B cell (primary cell): ENCODE data around the gene CEMIP. TPM values are rescaled to one million over a fixed set of nuclear protein-coding genes. Genes with fewer than 3 reads are reported as not detected.

ENCODE experiments used
- ATAC-seq: fragments of 200-7000 bp; cut with Tn5 transposase; one replicate; pipeline ENCODE4 v1.10.0; 2021; ENCODE audit warnings: low read depth, mild to moderate bottlenecking, moderate number of reproducible peaks, moderate library complexity
- CTCF ChIA-PET: fragments of 350-600 bp; sonication (Branson Sonifier 250); formaldehyde crosslinking; loops from one replicate; lab custom pipeline; 2021; ENCODE audit warnings: antibody characterized with exemption, inconsistent platforms; lab: Charles Lee
- POLR2A ChIA-PET: fragments of 350-600 bp; sonication (Branson Sonifier 250); formaldehyde crosslinking; loops from one replicate; lab custom pipeline; 2021; ENCODE audit warnings: antibody characterized with exemption; lab: Charles Lee
- DNase-seq: peaks from one replicate; pipeline ENCODE4 v3.0.0; 2013
- H2AFZ ChIP-seq: 2 replicates; pipeline ENCODE4 v1.6.1; 2012; ENCODE audit warnings: mild to moderate bottlenecking, low read depth, low read length; ENCODE audit not compliant: insufficient read depth, poor library complexity, severe bottlenecking
- H3K27ac ChIP-seq, 2 donors: 1 replicate in 1 of 2; 2 replicates in 1 of 2; pipeline ENCODE4 v1.5.1; 2012 to 2013; ENCODE audit warnings: low read length in 2 of 2, mild to moderate bottlenecking in 2 of 2, moderate library complexity in 1 of 2
- H3K27me3 ChIP-seq, 4 experiments: fragments of 200-600 bp in 1 of 4; sonication (generic) in 1 of 4; replicated peaks in 1 of 4; 1 replicate in 2 of 4; 2 replicates in 2 of 4; pipeline versions ENCODE4 v1.6.1 to v1.7.0; 2013 to 2016; ENCODE audit warnings: low read length in 3 of 4, mild to moderate bottlenecking in 2 of 4, mixed read lengths in 1 of 4, moderate library complexity in 1 of 4; ENCODE audit not compliant: insufficient read depth in 4 of 4, control insufficient read depth in 3 of 4; ENCODE audit errors: control extremely low read depth in 1 of 4
- H3K36me3 ChIP-seq, 2 experiments: replicated peaks in 1 of 2; 1 replicate in 1 of 2; 2 replicates in 1 of 2; pipeline versions ENCODE4 v1.6.1 to v1.7.1; 2013; ENCODE audit warnings: low read length in 1 of 2; ENCODE audit not compliant: insufficient read depth in 2 of 2, control insufficient read depth in 1 of 2; ENCODE audit errors: control extremely low read depth in 1 of 2, extremely low read depth in 1 of 2
- H3K4me1 ChIP-seq, 2 donors: fragments of 200-600 bp in 1 of 2; sonication (generic) in 1 of 2; 1 replicate in 1 of 2; 2 replicates in 1 of 2; pipeline versions ENCODE4 v1.5.1 to v1.6.1; 2013 to 2017; ENCODE audit warnings: low read length in 2 of 2; ENCODE audit not compliant: control insufficient read depth in 2 of 2, insufficient read depth in 2 of 2
- H3K4me2 ChIP-seq: replicated peaks from 2 replicates; pipeline ENCODE3; 2012; ENCODE audit warnings: mild to moderate bottlenecking, low read depth, low read length; ENCODE audit not compliant: poor library complexity, severe bottlenecking
- H3K4me3 ChIP-seq, 5 experiments: fragments of 200-600 bp in 1 of 5; sonication (generic) in 1 of 5; 1 replicate in 3 of 5; 2 replicates in 2 of 5; pipeline versions ENCODE4 v1.5.1 to v1.7.0; 2011 to 2016; ENCODE audit warnings: low read length in 4 of 5, mild to moderate bottlenecking in 4 of 5, low read depth in 2 of 5, control low read depth in 1 of 5, moderate library complexity in 1 of 5; ENCODE audit not compliant: insufficient read depth in 1 of 5; ENCODE audit errors: control extremely low read depth in 1 of 5, extremely low read depth in 1 of 5
- H3K79me2 ChIP-seq: fragments of 200-600 bp; sonication (generic); one replicate; pipeline ENCODE4 v1.6.0; 2016; ENCODE audit warnings: low read length; ENCODE audit not compliant: control insufficient read depth, insufficient read depth
- H3K9ac ChIP-seq: fragments of 200-600 bp; sonication (generic); 2 replicates; pipeline ENCODE4 v1.6.1; 2017; ENCODE audit warnings: mild to moderate bottlenecking, low read length, moderate library complexity
- H3K9me3 ChIP-seq, 3 donors: one replicate each; pipeline versions ENCODE4 v1.6.1 to v1.7.1; 2013; ENCODE audit warnings: low read length in 2 of 3; ENCODE audit not compliant: control insufficient read depth in 2 of 3, insufficient read depth in 1 of 3; ENCODE audit errors: control extremely low read depth in 1 of 3
- H4K20me1 ChIP-seq: 2 replicates; pipeline ENCODE4 v1.6.0; 2012; ENCODE audit warnings: mild to moderate bottlenecking, low read length; ENCODE audit not compliant: insufficient read depth, control insufficient read depth, poor library complexity, severe bottlenecking
- H3K27ac Mint-ChIP-seq: one replicate; pipeline ENCODE4 v1.8.0; 2021; ENCODE audit warnings: mixed read lengths
- H3K27me3 Mint-ChIP-seq: one replicate; pipeline ENCODE4 v1.8.0; 2021; ENCODE audit warnings: mixed read lengths
- H3K4me1 Mint-ChIP-seq: one replicate; pipeline ENCODE4 v1.8.0; 2021; ENCODE audit warnings: mixed read lengths
- H3K4me3 Mint-ChIP-seq: one replicate; pipeline ENCODE4 v1.8.0; 2021; ENCODE audit warnings: mixed read lengths
- H3K9me3 Mint-ChIP-seq: one replicate; pipeline ENCODE4 v1.8.0; 2022; ENCODE audit warnings: mixed read lengths; ENCODE audit not compliant: insufficient read depth
- EZH2 ChIP-seq: IDR thresholded peaks from 2 replicates; pipeline ENCODE4 v1.6.1; 2012; ENCODE audit warnings: borderline replicate concordance, low read depth, mild to moderate bottlenecking, moderate library complexity, low read length; ENCODE audit not compliant: insufficient read depth, poor library complexity, severe bottlenecking
- WGBS: methylation state at CpG from one replicate; pipeline ENCODE4 v1.1.5; 2013; ENCODE audit warnings: missing lambda C conversion rate; ENCODE audit not compliant: insufficient coverage; 5-methylcytosine and 5-hydroxymethylcytosine counted together
- intact Hi-C: fragments of 100-400 bp; cut with micrococcal nuclease; formaldehyde crosslinking; loops from one replicate; pipeline ENCODE4 v1.10.0; 2022
- polyA plus RNA-seq: library from polyadenylated mRNA; depleted of rRNA; stranded (reverse); fragments of >200 nt; gene quantifications from 2 replicates; pipeline ENCODE4 v1.2.3, GENCODE V29; 2012
- total RNA-seq, 2 donors: library from RNA; stranded (reverse); fragments of 120-200 nt in 1 of 2; gene quantifications; 1 replicate in 1 of 2; 2 replicates in 1 of 2; pipeline versions ENCODE4 v1.2.3 to v1.2.4, GENCODE V29; 2013 to 2022
- TF ChIP-seq, protein P1 (sequence below): fragments of 200-600 bp; IDR thresholded peaks from one replicate; pipeline ENCODE4 v1.8.0; 2022; ENCODE audit warnings: antibody characterized with exemption, mild to moderate bottlenecking

The CEMIP gene
- total and polyA plus RNA-seq, 2 donors (not counting 1 experiment from before 2014, with no cell fraction given) = 0.32 TPM; not detected in 1

DNA sequence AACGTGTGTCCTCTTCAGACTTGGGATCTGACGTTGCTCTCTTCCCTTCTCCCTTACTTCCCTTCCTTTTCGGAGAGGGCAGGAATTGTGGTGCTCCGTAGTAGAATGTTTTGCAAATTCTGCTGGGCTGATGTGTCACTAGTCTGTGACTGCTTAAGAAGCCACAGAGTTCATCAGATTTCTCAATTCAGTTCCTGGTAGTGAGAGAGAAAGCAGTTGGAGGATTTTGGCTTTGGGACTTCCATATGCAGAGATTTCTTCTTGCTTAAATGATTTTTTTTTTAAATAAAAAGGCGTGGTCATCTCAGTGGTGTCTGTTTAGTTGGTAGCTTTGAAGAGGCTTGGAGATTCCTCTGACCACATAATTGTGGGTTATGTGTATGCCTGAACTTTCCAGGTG is 10.1 kb downstream of the CEMIP start:
- Mint-ChIP-seq H3K4me1 (no peaks in the 10 kb centered on the region), H3K9me3 (no peaks in the 10 kb centered on the region), H3K27ac (no peak overlapping the region), H3K27me3 (peaks cover 30% of the 10 kb centered on the region), H3K4me3 (no peak overlapping the region)
- Histone ChIP-seq H3K36me3 (no peaks in the 10 kb centered on the region), H3K27me3 (peaks cover 0 to 2% (median 0%) of the 10 kb centered on the region in 4 experiments), H4K20me1 (no peaks in the 10 kb centered on the region), H2AFZ (no peak overlapping the region), H3K4me2 (no peak overlapping the region), H3K9me3 (no peaks in the 10 kb centered on the region), H3K27ac (no peak overlapping the region), H3K4me1 (no peaks in the 10 kb centered on the region), H3K4me3 (no peak overlapping the region), H3K9ac (no peak overlapping the region), H3K79me2 (no peaks in the 10 kb centered on the region)
- DNase-seq = no peak
- no peak for ATAC-seq
- TF ChIP-seq, protein P1, sequence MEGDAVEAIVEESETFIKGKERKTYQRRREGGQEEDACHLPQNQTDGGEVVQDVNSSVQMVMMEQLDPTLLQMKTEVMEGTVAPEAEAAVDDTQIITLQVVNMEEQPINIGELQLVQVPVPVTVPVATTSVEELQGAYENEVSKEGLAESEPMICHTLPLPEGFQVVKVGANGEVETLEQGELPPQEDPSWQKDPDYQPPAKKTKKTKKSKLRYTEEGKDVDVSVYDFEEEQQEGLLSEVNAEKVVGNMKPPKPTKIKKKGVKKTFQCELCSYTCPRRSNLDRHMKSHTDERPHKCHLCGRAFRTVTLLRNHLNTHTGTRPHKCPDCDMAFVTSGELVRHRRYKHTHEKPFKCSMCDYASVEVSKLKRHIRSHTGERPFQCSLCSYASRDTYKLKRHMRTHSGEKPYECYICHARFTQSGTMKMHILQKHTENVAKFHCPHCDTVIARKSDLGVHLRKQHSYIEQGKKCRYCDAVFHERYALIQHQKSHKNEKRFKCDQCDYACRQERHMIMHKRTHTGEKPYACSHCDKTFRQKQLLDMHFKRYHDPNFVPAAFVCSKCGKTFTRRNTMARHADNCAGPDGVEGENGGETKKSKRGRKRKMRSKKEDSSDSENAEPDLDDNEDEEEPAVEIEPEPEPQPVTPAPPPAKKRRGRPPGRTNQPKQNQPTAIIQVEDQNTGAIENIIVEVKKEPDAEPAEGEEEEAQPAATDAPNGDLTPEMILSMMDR = no peak
- no peak for TF ChIP-seq EZH2
- WGBS = 43% methylated on average over 1 of the region's 5 CpGs
- POLR2A ChIA-PET = no interaction called here
- CTCF ChIA-PET = interaction anchor here (0.7 kb wide), 1 partner anchor 11 kb away, joined by 3 read pairs; no protein-coding TSS in a partner anchor
- intact Hi-C loops = no loop called here

DNA sequence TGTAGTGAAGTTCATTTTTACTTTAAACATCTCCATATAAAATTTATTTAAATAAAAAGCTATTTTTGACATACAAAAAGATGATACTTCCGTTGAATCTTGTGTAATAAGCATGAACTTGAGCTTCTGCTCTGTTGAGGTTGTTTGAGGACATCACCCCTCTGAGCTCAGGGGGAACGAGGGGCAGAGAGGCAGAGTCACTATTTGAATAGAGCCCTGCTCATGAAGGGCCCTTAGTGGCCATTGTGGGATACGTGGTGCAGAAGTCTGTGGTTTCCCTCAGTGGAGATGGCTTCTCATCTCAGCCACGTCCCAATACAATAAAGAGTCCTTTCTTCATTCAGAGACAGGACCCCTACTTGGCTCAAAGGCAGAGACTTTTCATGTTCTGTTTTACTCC is 10.6 kb downstream of the CEMIP start:
- Histone ChIP-seq H3K4me1 (no peaks in the 10 kb centered on the region), H3K79me2 (no peaks in the 10 kb centered on the region), H3K9ac (no peak overlapping the region), H2AFZ (no peak overlapping the region), H3K4me2 (no peak overlapping the region), H3K27ac (no peak overlapping the region), H3K27me3 (no peaks in the 10 kb centered on the region), H3K9me3 (no peaks in the 10 kb centered on the region), H3K4me3 (no peak overlapping the region), H4K20me1 (no peaks in the 10 kb centered on the region), H3K36me3 (no peaks in the 10 kb centered on the region)
- DNase-seq = no peak
- 65% methylated on average over 3 of the region's 4 CpGs for WGBS
- ATAC-seq = no peak
- ChIA-PET CTCF (interaction anchor here (0.7 to 1.1 kb wide), 2 partner anchors 10 to 12 kb away, joined by 3 to 5 read pairs; no protein-coding TSS in a partner anchor), POLR2A (no interaction called here)
- no peak overlapping the region for H3K27ac Mint-ChIP-seq
- H3K9me3 Mint-ChIP-seq = no peaks in the 10 kb centered on the region
- peaks cover 31% of the 10 kb centered on the region for H3K27me3 Mint-ChIP-seq
- no peak overlapping the region for H3K4me3 Mint-ChIP-seq
- intact Hi-C loops = no loop called here
- no peaks in the 10 kb centered on the region for H3K4me1 Mint-ChIP-seq
- TF ChIP-seq EZH2 = no peak
- TF ChIP-seq, protein P1 = no peak
